H9 (cell line): ENCODE measurements around the gene NAA15. TPM values are rescaled to one million over a fixed set of nuclear protein-coding genes. Genes with fewer than 3 reads are reported as not detected.
"Not testable (repeated sequence)": the region's sequence is repeated elsewhere in the genome, so short reads cannot be mapped to it uniquely, and the experiment has no call there.

Source experiments
- DNase-seq: peaks from one replicate; pipeline ENCODE4 v3.0.0-alpha.2; 2017
- H2AFZ ChIP-seq: one replicate; pipeline ENCODE4 v1.6.1; 2013; ENCODE audit warnings: mild to moderate bottlenecking, low read length, control low read depth, moderate library complexity
- H2AK5ac ChIP-seq: 2 replicates; pipeline ENCODE4 v1.6.1; 2013; ENCODE audit warnings: low read length, control low read depth, mixed read lengths; ENCODE audit not compliant: insufficient read length
- H2BK120ac ChIP-seq: one replicate; pipeline ENCODE4 v1.6.1; 2013; ENCODE audit warnings: low read depth, mild to moderate bottlenecking, low read length, control low read depth, inconsistent platforms; ENCODE audit not compliant: poor library complexity, severe bottlenecking
- H2BK12ac ChIP-seq: 2 replicates; pipeline ENCODE4 v1.6.1; 2013; ENCODE audit warnings: low read length, control low read depth, mixed read lengths, low read depth; ENCODE audit not compliant: insufficient read length
- H2BK15ac ChIP-seq: 2 replicates; pipeline ENCODE4 v1.6.1; 2013; ENCODE audit warnings: low read depth, low read length, control low read depth
- H2BK20ac ChIP-seq: one replicate; pipeline ENCODE4 v1.6.1; 2013; ENCODE audit warnings: low read depth, mild to moderate bottlenecking, low read length, control low read depth, inconsistent platforms; ENCODE audit not compliant: poor library complexity, severe bottlenecking
- H2BK5ac ChIP-seq: 2 replicates; pipeline ENCODE4 v1.6.1; 2013; ENCODE audit warnings: low read length, control low read depth, mixed read lengths; ENCODE audit not compliant: insufficient read length
- H3K14ac ChIP-seq: 2 replicates; pipeline ENCODE4 v1.6.1; 2013; ENCODE audit warnings: low read length, control low read depth; ENCODE audit not compliant: insufficient read depth
- H3K18ac ChIP-seq: 2 replicates; pipeline ENCODE4 v1.6.1; 2013; ENCODE audit warnings: low read depth, mild to moderate bottlenecking, mixed read lengths, low read length, control low read depth; ENCODE audit not compliant: insufficient read length
- H3K23ac ChIP-seq: 2 replicates; pipeline ENCODE4 v1.6.1; 2013; ENCODE audit warnings: low read length, control low read depth, mixed read lengths, low read depth; ENCODE audit not compliant: insufficient read length
- H3K23me2 ChIP-seq: 2 replicates; pipeline ENCODE4 v1.6.1; 2013; ENCODE audit warnings: low read depth, mild to moderate bottlenecking, mixed read lengths, low read length, control low read depth; ENCODE audit not compliant: insufficient read length, poor library complexity, severe bottlenecking
- H3K27ac ChIP-seq: 2 replicates; pipeline ENCODE4 v1.5.1; 2013; ENCODE audit warnings: low read length, control low read depth, mixed read lengths, low read depth; ENCODE audit not compliant: insufficient read length
- H3K27me3 ChIP-seq: 2 replicates; pipeline ENCODE4 v1.6.1; 2013; ENCODE audit warnings: low read length, control low read depth, inconsistent platforms; ENCODE audit not compliant: insufficient read depth
- H3K4ac ChIP-seq: 2 replicates; pipeline ENCODE4 v1.6.1; 2013; ENCODE audit warnings: low read depth, mild to moderate bottlenecking, control low read depth, inconsistent platforms, low read length, moderate library complexity
- H3K4me1 ChIP-seq: 2 replicates; pipeline ENCODE4 v1.6.1; 2013; ENCODE audit warnings: low read length, control low read depth, inconsistent platforms; ENCODE audit not compliant: insufficient read depth
- H3K4me2 ChIP-seq: 2 replicates; pipeline ENCODE4 v1.6.1; 2013; ENCODE audit warnings: low read length, control low read depth, mixed read lengths; ENCODE audit not compliant: insufficient read length, insufficient read depth
- H3K56ac ChIP-seq: 2 replicates; pipeline ENCODE4 v1.6.1; 2013; ENCODE audit warnings: low read depth, mild to moderate bottlenecking, mixed read lengths, low read length, control low read depth; ENCODE audit not compliant: insufficient read length
- H3K79me1 ChIP-seq: 2 replicates; pipeline ENCODE4 v1.6.1; 2013; ENCODE audit warnings: low read depth, mild to moderate bottlenecking, moderate library complexity, low read length, control low read depth, inconsistent platforms; ENCODE audit not compliant: insufficient read depth, poor library complexity, severe bottlenecking
- H3K79me2 ChIP-seq: 2 replicates; pipeline ENCODE4 v1.6.1; 2013; ENCODE audit warnings: low read length, control low read depth, inconsistent platforms; ENCODE audit not compliant: insufficient read depth
- H3K9ac ChIP-seq: 2 replicates; pipeline ENCODE4 v1.6.1; 2013; ENCODE audit warnings: low read length, control low read depth, mixed read lengths; ENCODE audit not compliant: insufficient read length; ENCODE audit errors: extremely low read depth
- H3K9me3 ChIP-seq: one replicate; pipeline ENCODE4 v1.6.1; 2013; ENCODE audit warnings: low read depth, low read length, inconsistent platforms; ENCODE audit not compliant: control insufficient read depth
- H3T11ph ChIP-seq: one replicate; pipeline ENCODE4 v1.6.1; 2013; ENCODE audit warnings: mild to moderate bottlenecking, low read length, control low read depth, inconsistent platforms
- H4K20me1 ChIP-seq: one replicate; pipeline ENCODE4 v1.6.1; 2013; ENCODE audit not compliant: control insufficient read depth, insufficient read length, insufficient read depth
- H4K5ac ChIP-seq: 2 replicates; pipeline ENCODE4 v1.6.1; 2013; ENCODE audit warnings: low read depth, mild to moderate bottlenecking, mixed read lengths, low read length, control low read depth; ENCODE audit not compliant: insufficient read length
- H4K8ac ChIP-seq: replicated peaks from 2 replicates; pipeline ENCODE4 v1.6.1; 2013; ENCODE audit warnings: low read length, control low read depth, mixed read lengths, low read depth; ENCODE audit not compliant: insufficient read length
- H4K91ac ChIP-seq: 2 replicates; pipeline ENCODE4 v1.6.1; 2013; ENCODE audit warnings: low read depth, mild to moderate bottlenecking, moderate library complexity, mixed read lengths, low read length, control low read depth; ENCODE audit not compliant: insufficient read length
- H3K27ac Mint-ChIP-seq, 3 experiments: 2 replicates in 2 of 3; 3 replicates in 1 of 3; pipeline ENCODE4 v1.8.0; 2020 to 2021; ENCODE audit warnings: mixed read lengths in 3 of 3, mild to moderate bottlenecking in 1 of 3, moderate library complexity in 1 of 3
- H3K27me3 Mint-ChIP-seq: 2 replicates; pipeline ENCODE4 v1.8.0; 2021; ENCODE audit warnings: low read depth, mild to moderate bottlenecking, moderate library complexity, mixed read lengths
- H3K36me3 Mint-ChIP-seq, 3 experiments: 2 replicates in 2 of 3; 3 replicates in 1 of 3; pipeline ENCODE4 v1.8.0; 2020 to 2021; ENCODE audit warnings: low read depth in 3 of 3, mixed read lengths in 3 of 3; ENCODE audit not compliant: insufficient read depth in 1 of 3
- H3K4me1 Mint-ChIP-seq, 2 experiments: 2 replicates each; pipeline ENCODE4 v1.8.0; 2020; ENCODE audit warnings: mixed read lengths in 2 of 2
- H3K4me3 Mint-ChIP-seq, 2 experiments: 2 replicates in 1 of 2; 3 replicates in 1 of 2; pipeline ENCODE4 v1.8.0; 2020 to 2021; ENCODE audit warnings: mild to moderate bottlenecking in 2 of 2, mixed read lengths in 2 of 2, moderate library complexity in 1 of 2
- H3K9me3 Mint-ChIP-seq, 2 experiments: 2 replicates in 1 of 2; 3 replicates in 1 of 2; pipeline ENCODE4 v1.8.0; 2020; ENCODE audit warnings: mild to moderate bottlenecking in 2 of 2, mixed read lengths in 2 of 2, moderate library complexity in 1 of 2
- CTCF ChIP-seq: fragments of 200-600 bp; sonication (generic); conservative IDR thresholded peaks from 3 replicates; pipeline ENCODE4 v1.8.0; 2021; ENCODE audit warnings: antibody characterized with exemption, mild to moderate bottlenecking
- WGBS: extraction: QIAGEN DNeasy Blood & Tissue Kit; methylation state at CpG from one replicate; pipeline ENCODE4 v1.1.7; 2013; ENCODE audit warnings: missing lambda C conversion rate, low lambda C conversion rate, mixed read lengths; ENCODE audit not compliant: insufficient read length; ENCODE audit errors: extremely low coverage; 5-methylcytosine and 5-hydroxymethylcytosine counted together
- total RNA-seq: library from RNA; stranded (reverse); gene quantifications from 2 replicates; pipeline ENCODE4 v1.2.1, GENCODE V29; 2021

Gene NAA15
- total RNA-seq, 1 experiment from 2014 or later, result 115 TPM

- DNase-seq, result peak; percentile 76
- Histone ChIP-seq H3K18ac (no peak overlapping the region), H3K14ac (no peak overlapping the region), H3K9ac (no peak overlapping the region), H3K4me1 (no peaks in the 10 kb centered on the region; the same call in none of the 2 replicates), H3K23ac (no peak overlapping the region), H2BK12ac (no peak overlapping the region), H2BK20ac (no peak overlapping the region), H2BK15ac (no peak overlapping the region), H3T11ph (no peak overlapping the region), H2BK120ac (no peak overlapping the region), H3K4ac (no peak overlapping the region), H2AFZ (no peak overlapping the region), H3K23me2 (no peaks in the 10 kb centered on the region), H3K56ac (no peak overlapping the region), H4K20me1 (no peaks in the 10 kb centered on the region), H2AK5ac (no peak overlapping the region), H3K79me2 (peaks cover 14% of the 10 kb centered on the region; the same call in 1 of the 2 replicates), H3K79me1 (peaks cover 3% of the 10 kb centered on the region), H3K4me2 (peak overlapping the region; percentile 40), H2BK5ac (no peak overlapping the region), H3K27ac (peak overlapping the region; percentile 98), H3K9me3 (no peaks in the 10 kb centered on the region), H3K27me3 (no peaks in the 10 kb centered on the region), H4K91ac (no peak overlapping the region), H4K5ac (no peak overlapping the region), H4K8ac (no peak overlapping the region)
- Mint-ChIP-seq H3K9me3 (peaks cover 0 to 4% of the 10 kb centered on the region in 2 experiments; a peak in 1 of 5 replicates), H3K27ac (peak overlapping the region; percentile 85 to 97 (median 97)), H3K4me3 (peak overlapping the region in 1 of 2 experiments; percentile 37; a peak in 1 of 5 replicates), H3K36me3 (peaks cover 2 to 20% (median 5%) of the 10 kb centered on the region in 3 experiments; a peak in 6 of 7 replicates), H3K4me1 (peaks cover 45 to 48% of the 10 kb centered on the region in 2 experiments), H3K27me3 (no peaks in the 10 kb centered on the region; the same call in 1 of the 2 replicates)
- TF ChIP-seq CTCF, result no peak
- WGBS, result no CpG with 5 or more reads among the region's 5 CpGs
These were observed 159.8 kb downstream of the NAA15 start for GRCh38 chr4:139461022-139461628.

DNA sequence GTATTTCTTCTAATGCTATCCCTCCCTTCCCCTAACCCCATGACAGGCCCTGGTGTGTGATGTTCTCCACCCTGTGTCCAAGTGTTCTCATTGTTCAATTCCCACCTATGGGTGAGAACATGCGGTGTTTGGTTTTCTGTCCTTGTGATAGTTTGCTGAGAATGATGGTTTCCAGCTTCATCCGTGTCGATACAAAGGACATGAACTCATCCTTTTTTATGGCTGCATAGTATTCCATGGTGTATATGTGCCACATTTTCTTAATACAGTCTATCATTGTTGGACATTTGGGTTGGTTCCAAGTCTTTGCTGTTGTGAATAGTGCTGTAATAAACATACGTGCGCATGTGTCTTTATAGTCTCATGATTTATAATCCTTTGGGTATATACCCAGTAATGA lies 163.2 kb downstream of the NAA15 start:
- H2BK20ac ChIP-seq, H3K4ac ChIP-seq, H3K27ac ChIP-seq, H3T11ph ChIP-seq, H4K8ac ChIP-seq, H3K9ac ChIP-seq, H3K4me2 ChIP-seq, H3K4me3 Mint-ChIP-seq, H2AFZ ChIP-seq, H3K79me2 ChIP-seq, H2BK5ac ChIP-seq, H2AK5ac ChIP-seq, H3K23ac ChIP-seq, H3K27me3 ChIP-seq, H2BK120ac ChIP-seq, H3K4me1 ChIP-seq, H3K23me2 ChIP-seq, H3K18ac ChIP-seq, H2BK12ac ChIP-seq, H3K79me1 ChIP-seq, H2BK15ac ChIP-seq, DNase-seq, H3K27ac Mint-ChIP-seq, H3K56ac ChIP-seq, H3K14ac ChIP-seq, H4K20me1 ChIP-seq, H4K5ac ChIP-seq, H3K9me3 ChIP-seq, H4K91ac ChIP-seq, H3K27me3 Mint-ChIP-seq: not testable (repeated sequence)
- peaks cover 20 to 24% of the 10 kb centered on the region in 2 experiments for H3K4me1 Mint-ChIP-seq
- peaks cover 2 to 36% (median 15%) of the 10 kb centered on the region in 3 experiments; a peak in 6 of 7 replicates for H3K36me3 Mint-ChIP-seq
- H3K9me3 Mint-ChIP-seq, result peaks cover 4 to 13% of the 10 kb centered on the region in 2 experiments; a peak in 3 of 5 replicates
- no CpG with 5 or more reads among the region's 5 CpGs for WGBS
